ENCODE measurements around the gene TMEM82. TPM values are rescaled to one million over a fixed set of nuclear protein-coding genes. Genes with fewer than 3 reads are reported as not detected.
A peak's percentile ranks its signal among the peaks of the same experiment; 100 is the strongest.

The TMEM82 gene
- total and polyA plus RNA-seq, 3 donors from 2014 or later, result not detected

DNA sequence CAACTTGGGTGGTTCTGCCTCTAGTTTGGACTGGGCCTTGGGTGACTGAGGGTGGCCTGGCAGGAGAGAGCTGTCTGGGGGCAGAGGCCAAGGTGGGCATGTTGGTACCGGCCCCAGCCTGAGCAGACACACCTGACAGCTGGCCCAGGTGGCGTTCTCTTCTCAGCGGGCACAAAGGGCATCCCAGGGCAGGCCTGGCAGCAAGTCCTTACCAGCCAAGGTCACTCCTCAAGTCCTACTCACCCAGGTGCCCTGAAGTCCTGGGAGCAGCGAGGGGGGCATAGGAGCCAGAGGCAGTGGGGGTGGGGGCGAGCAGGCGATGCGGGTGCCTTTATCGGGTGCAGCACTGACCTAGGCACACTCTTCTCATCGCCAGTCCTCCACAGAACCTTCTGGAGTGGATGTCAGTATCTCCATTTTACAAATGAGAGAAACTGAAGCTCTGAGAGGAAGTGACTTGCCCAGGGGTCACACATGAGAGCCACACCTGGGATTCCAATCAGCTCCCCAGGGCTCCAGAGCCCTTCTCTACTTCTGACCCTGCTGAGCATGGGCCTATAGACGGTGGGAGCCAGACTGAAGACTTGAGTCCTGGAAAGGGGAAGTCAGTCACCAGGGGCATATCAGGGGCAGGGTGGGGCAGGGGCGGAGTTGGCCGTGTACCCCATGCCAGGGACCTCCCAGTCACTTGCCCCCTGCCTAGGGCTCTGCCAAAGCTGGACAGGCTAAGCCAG lies 6.8 kb upstream of the TMEM82 start:
- no peak for DNase-seq
- Histone ChIP-seq H3K4me1 (no peaks in the 10 kb centered on the region), H3K36me3 (ENCODE audit: low read depth, missing control alignments) (no peaks in the 10 kb centered on the region), H3K27me3 (no peaks in the 10 kb centered on the region), H3K27ac (no peak overlapping the region), H3K9me3 (no peaks in the 10 kb centered on the region), H3K4me3 (no peak overlapping the region)
- 79 to 95% methylated on average over 7 to 12 of the region's 12 CpGs for WGBS, 2 donors
- TF ChIP-seq, protein P1, sequence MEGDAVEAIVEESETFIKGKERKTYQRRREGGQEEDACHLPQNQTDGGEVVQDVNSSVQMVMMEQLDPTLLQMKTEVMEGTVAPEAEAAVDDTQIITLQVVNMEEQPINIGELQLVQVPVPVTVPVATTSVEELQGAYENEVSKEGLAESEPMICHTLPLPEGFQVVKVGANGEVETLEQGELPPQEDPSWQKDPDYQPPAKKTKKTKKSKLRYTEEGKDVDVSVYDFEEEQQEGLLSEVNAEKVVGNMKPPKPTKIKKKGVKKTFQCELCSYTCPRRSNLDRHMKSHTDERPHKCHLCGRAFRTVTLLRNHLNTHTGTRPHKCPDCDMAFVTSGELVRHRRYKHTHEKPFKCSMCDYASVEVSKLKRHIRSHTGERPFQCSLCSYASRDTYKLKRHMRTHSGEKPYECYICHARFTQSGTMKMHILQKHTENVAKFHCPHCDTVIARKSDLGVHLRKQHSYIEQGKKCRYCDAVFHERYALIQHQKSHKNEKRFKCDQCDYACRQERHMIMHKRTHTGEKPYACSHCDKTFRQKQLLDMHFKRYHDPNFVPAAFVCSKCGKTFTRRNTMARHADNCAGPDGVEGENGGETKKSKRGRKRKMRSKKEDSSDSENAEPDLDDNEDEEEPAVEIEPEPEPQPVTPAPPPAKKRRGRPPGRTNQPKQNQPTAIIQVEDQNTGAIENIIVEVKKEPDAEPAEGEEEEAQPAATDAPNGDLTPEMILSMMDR (IDR thresholded peaks at IDR 0.05), result no peak
- no peak for TF ChIP-seq POLR2A (IDR thresholded peaks at IDR 0.05)
- intact Hi-C loops (cut with DNase I; ENCODE audit: low total_unique reads), result no loop called here

DNA sequence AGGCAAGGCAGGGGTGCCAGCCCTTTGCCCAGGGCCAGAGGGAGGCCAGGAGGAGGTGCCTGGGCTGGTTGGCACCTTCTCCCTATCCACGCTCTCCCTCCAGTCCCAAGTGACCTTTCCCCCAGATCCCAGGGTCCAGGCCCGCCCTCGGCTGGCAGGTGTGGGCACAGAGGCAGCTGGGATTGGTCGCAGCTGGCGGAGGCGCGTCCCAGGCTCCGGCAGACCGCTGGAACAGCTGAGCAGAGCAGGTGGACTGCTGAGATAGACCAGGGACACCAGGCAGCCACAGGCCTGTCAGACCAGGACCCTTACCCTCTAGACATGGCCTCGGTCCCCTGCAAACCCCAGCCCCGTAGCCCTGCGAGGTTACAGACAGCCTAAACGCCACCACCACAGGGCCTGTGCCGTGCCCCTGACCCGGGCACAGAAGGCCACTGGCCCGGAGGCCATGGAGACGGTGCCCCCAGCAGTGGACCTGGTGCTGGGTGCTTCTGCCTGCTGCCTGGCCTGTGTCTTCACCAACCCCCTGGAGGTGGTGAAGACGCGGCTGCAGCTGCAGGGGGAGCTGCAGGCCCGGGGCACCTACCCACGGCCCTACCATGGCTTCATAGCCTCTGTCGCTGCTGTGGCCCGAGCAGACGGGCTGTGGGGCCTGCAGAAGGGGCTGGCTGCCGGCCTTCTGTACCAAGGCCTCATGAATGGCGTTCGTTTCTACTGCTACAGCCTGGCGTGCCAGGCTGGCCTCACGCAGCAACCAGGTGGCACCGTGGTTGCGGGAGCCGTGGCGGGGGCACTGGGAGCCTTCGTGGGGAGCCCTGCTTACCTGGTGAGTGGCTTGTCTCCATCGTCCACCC lies 6.0 kb upstream of the TMEM82 start, which contains the start of gene SLC25A34:
SLC25A34 (plus strand) TSS at position 221 of the 854 bp plus-strand sequence; CDS start at position 449, 228 bp downstream.
- DNase-seq, result no peak
- TF ChIP-seq, protein P1 (IDR thresholded peaks at IDR 0.05), result no peak
- TF ChIP-seq POLR2A (IDR thresholded peaks at IDR 0.05), result no peak
- Histone ChIP-seq H3K36me3 (ENCODE audit: low read depth, missing control alignments) (no peaks in the 10 kb centered on the region), H3K27me3 (no peaks in the 10 kb centered on the region), H3K4me3 (no peak within 1 kb of the TSS), H3K4me1 (no peaks in the 10 kb centered on the region), H3K9me3 (no peaks in the 10 kb centered on the region), H3K27ac (peak within 1 kb of the TSS in 1 of 2 donors; percentile 2)
- intact Hi-C loops (cut with DNase I; ENCODE audit: low total_unique reads), result no loop called here
- WGBS, 2 donors, result 83 to 90% methylated on average over 4 to 35 of the region's 35 CpGs

DNA sequence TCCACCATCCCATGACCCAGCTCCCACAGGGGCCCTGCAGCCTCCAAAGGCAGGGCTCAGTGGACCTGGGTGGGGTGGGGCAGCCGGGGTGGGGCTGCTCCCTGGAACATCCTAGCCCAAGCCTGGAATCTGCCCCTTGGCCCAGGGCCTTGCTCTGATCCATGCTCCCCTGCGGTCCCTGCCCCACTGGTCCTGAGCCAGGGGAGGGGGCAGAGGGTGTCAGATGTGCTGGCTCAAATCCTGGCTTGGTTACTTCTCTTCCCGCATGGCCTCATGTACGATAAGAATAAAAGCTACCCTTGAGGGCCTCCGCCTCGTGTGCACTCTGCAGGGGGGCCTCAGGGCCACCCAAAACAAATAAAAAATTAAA lies 5.4 kb upstream of the TMEM82 start:
- H3K4me1 ChIP-seq, result peaks cover 3% of the 10 kb centered on the region
- H3K4me3 ChIP-seq, result no peak overlapping the region
- peak overlapping the region in 1 of 2 donors; percentile 2 for H3K27ac ChIP-seq
- no peak for DNase-seq
- TF ChIP-seq POLR2A (IDR thresholded peaks at IDR 0.05), result no peak
- TF ChIP-seq, protein P1 (IDR thresholded peaks at IDR 0.05), result no peak
- intact Hi-C loops (cut with DNase I; ENCODE audit: low total_unique reads), result no loop called here
- H3K27me3 ChIP-seq, result no peaks in the 10 kb centered on the region
- WGBS, 2 donors, result 40 to 65% methylated on average over 4 to 6 of the region's 6 CpGs
- no peaks in the 10 kb centered on the region for H3K9me3 ChIP-seq
- H3K36me3 ChIP-seq (ENCODE audit: low read depth, missing control alignments), result no peaks in the 10 kb centered on the region

DNA sequence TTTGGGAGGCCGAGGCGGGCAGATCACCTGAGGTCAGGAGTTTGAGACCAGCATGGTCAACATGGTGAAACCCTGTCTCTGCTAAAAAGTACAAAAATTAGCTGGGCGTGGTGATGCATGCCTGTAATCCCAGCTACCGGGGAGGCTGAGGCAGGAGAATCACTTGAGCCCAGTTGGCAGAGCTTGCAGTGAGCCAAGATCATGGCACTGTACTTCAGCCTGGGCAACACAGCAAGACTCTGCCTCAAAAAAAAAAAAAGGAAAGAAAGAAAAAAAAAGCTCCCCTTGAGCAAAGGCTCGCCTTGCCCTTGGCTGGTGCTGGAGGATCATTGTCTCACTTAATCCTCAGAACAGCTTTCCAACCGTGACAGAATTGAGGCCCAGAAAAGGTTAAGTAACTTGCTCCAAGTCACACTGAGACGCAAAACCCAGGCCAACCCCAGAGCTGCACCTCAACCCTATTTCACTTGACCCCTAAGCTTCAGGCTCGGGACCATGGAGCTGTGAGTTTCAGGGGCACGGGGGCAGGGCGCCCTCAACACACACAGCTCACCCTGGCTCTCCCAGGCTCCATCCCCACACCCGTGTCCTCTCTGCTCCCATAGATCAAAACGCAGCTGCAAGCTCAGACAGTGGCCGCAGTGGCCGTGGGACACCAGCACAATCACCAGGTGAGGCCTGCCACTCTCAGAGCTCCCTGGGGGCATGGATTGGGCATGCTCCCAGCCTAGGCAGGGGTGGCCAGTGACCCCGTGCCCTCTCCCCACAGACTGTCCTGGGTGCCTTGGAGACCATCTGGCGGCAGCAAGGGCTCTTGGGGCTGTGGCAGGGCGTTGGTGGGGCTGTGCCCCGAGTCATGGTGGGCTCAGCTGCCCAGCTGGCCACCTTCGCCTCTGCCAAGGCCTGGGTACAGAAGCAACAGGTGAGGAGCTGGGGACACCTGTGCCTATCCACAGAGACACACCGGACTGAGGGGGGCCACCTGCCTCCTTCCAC lies 4.7 kb upstream of the TMEM82 start:
- WGBS, 2 donors, result 81 to 88% methylated on average over 17 to 20 of the region's 20 CpGs
- H3K36me3 ChIP-seq (ENCODE audit: low read depth, missing control alignments), result no peaks in the 10 kb centered on the region
- intact Hi-C loops (cut with DNase I; ENCODE audit: low total_unique reads), result no loop called here
- no peak overlapping the region for H3K27ac ChIP-seq
- no peaks in the 10 kb centered on the region for H3K9me3 ChIP-seq
- H3K4me3 ChIP-seq, result no peak overlapping the region
- TF ChIP-seq, protein P1 (IDR thresholded peaks at IDR 0.05), result no peak
- no peak for TF ChIP-seq POLR2A (IDR thresholded peaks at IDR 0.05)
- peaks cover 3% of the 10 kb centered on the region for H3K4me1 ChIP-seq
- no peak for DNase-seq
- no peaks in the 10 kb centered on the region for H3K27me3 ChIP-seq
